ENCODE measurements around the gene NEU2. TPM values are rescaled to one million over a fixed set of nuclear protein-coding genes. Genes with fewer than 3 reads are reported as not detected.

The NEU2 gene
- total and polyA plus RNA-seq, 10 of the 15 experiments (the other 5 are each of a cell fraction or from before 2014, with no cell fraction given) = not detected

GRCh38 chr2:233044974-233045605, 12.6 kb downstream of the NEU2 start:
- Histone ChIP-seq H3K9me3 (replicated peaks; ENCODE audit: control insufficient read depth, insufficient read depth, low read length) (no peaks in the 10 kb centered on the region), H3K36me3 (ENCODE audit: control insufficient read depth in 2 of 2, insufficient read depth in 2 of 2, low read length in 1 of 2) (no peaks in the 10 kb centered on the region), H3K27ac (ENCODE audit: control insufficient read depth, insufficient read depth) (no peak overlapping the region), H3K4me2 (ENCODE audit: control insufficient read depth, insufficient read depth) (no peak overlapping the region), H3K79me2 (ENCODE audit: control insufficient read depth, insufficient read depth, low read length) (no peaks in the 10 kb centered on the region), H4K20me1 (ENCODE audit: control insufficient read depth, insufficient read depth) (no peaks in the 10 kb centered on the region; the same call in 1 of the 2 replicates), H3K9ac (ENCODE audit: control insufficient read depth, insufficient read depth, low read length) (no peak overlapping the region), H3K4me3 (no peak overlapping the region), H2AFZ (ENCODE audit: control insufficient read depth, low read depth, low read length) (no peak overlapping the region), H3K4me1 (ENCODE audit: control insufficient read depth, insufficient read depth, low read length) (no peaks in the 10 kb centered on the region), H3K27me3 (replicated peaks in 1 of 2; ENCODE audit: control insufficient read depth in 2 of 2, insufficient read depth in 2 of 2, low read length in 1 of 2) (peaks cover 0 to 2% of the 10 kb centered on the region in 2 experiments; a peak in 1 of 4 replicates)
- ChIA-PET SMC1A (ENCODE audit: uncharacterized antibody, unreplicated experiment) (interaction anchor here (1.3 to 1.8 kb wide), 2 partner anchors 9 to 158 kb away, joined by 3 to 6 read pairs; no protein-coding TSS in a partner anchor), POLR2A (no interaction called here), RAD21 (ENCODE audit: unreplicated experiment) (interaction anchor here (1.1 kb wide), 1 partner anchor 9 kb away, joined by 4 read pairs; no protein-coding TSS in a partner anchor), CTCF (interaction anchor here (1.0 to 4.0 kb wide), 2 partner anchors 9 to 11 kb away, joined by 3 to 23 read pairs; no protein-coding TSS in a partner anchor)
- intact Hi-C loops (cut with micrococcal nuclease; ENCODE audit: unreplicated experiment) = no loop called here
- in situ Hi-C loops (cut with MboI) = no loop called here
- ATAC-seq (no peak), FAIRE-seq (no peak), DNase-seq (ENCODE audit: low read depth, low spot score) (no peak)
- TF ChIP-seq ZNF24 (IDR thresholded peaks at IDR 0.05) (no peak), ZNF622 (IDR thresholded peaks at IDR 0.05) (no peak), KAT2A (conservative IDR thresholded peaks at IDR 0.05; ENCODE audit: control insufficient read depth, low read depth, low read length) (no peak)
- no TSS peak for BruUV-seq (replicated peaks)
- 40% methylated on average over 9 of the region's 9 CpGs for WGBS (ENCODE audit: insufficient coverage, insufficient replicate concordance, low lambda C conversion rate, missing lambda C conversion rate)

GRCh38 chr2:233047206-233047605, 14.7 kb downstream of the NEU2 start:
- 59% methylated on average over 3 of the region's 3 CpGs for WGBS (ENCODE audit: insufficient coverage, insufficient replicate concordance, low lambda C conversion rate, missing lambda C conversion rate)
- Histone ChIP-seq H3K27ac (ENCODE audit: control insufficient read depth, insufficient read depth) (no peak overlapping the region), H3K36me3 (ENCODE audit: control insufficient read depth in 2 of 2, insufficient read depth in 2 of 2, low read length in 1 of 2) (no peaks in the 10 kb centered on the region), H3K4me3 (no peak overlapping the region), H4K20me1 (ENCODE audit: control insufficient read depth, insufficient read depth) (no peaks in the 10 kb centered on the region; the same call in 1 of the 2 replicates), H3K4me1 (ENCODE audit: control insufficient read depth, insufficient read depth, low read length) (no peaks in the 10 kb centered on the region), H3K79me2 (ENCODE audit: control insufficient read depth, insufficient read depth, low read length) (no peaks in the 10 kb centered on the region), H3K9me3 (replicated peaks; ENCODE audit: control insufficient read depth, insufficient read depth, low read length) (no peaks in the 10 kb centered on the region), H3K27me3 (replicated peaks in 1 of 2; ENCODE audit: control insufficient read depth in 2 of 2, insufficient read depth in 2 of 2, low read length in 1 of 2) (0 out of 4 replicates have a peak, but pooled peaks cover 0 to 2% of the 10 kb centered on the region in 2 experiments), H3K4me2 (ENCODE audit: control insufficient read depth, insufficient read depth) (no peak overlapping the region), H2AFZ (ENCODE audit: control insufficient read depth, low read depth, low read length) (no peak overlapping the region), H3K9ac (ENCODE audit: control insufficient read depth, insufficient read depth, low read length) (no peak overlapping the region)
- in situ Hi-C loops (cut with MboI) (no loop called here), intact Hi-C loops (cut with micrococcal nuclease; ENCODE audit: unreplicated experiment) (no loop called here)
- RAD21 ChIA-PET (ENCODE audit: unreplicated experiment) = no interaction called here
- ATAC-seq (no peak), DNase-seq (ENCODE audit: low read depth, low spot score) (no peak), FAIRE-seq (no peak)
- no TSS peak for BruUV-seq (replicated peaks)
- POLR2A ChIA-PET = interaction anchor here (0.7 kb wide), 1 partner anchor 357 kb away, joined by 3 read pairs; no protein-coding TSS in a partner anchor
- CTCF ChIA-PET = interaction anchor here (0.6 to 1.5 kb wide), 2 partner anchors 18 to 175 kb away, joined by 4 to 5 read pairs; no protein-coding TSS in a partner anchor
- SMC1A ChIA-PET (ENCODE audit: uncharacterized antibody, unreplicated experiment) = interaction anchor here (1.2 kb wide), 1 partner anchor 13 kb away, joined by 3 read pairs; the partner anchor contains the start of gene INPP5D
- TF ChIP-seq SMC3 (IDR thresholded peaks at IDR 0.05; ENCODE audit: borderline replicate concordance, low read length) (no peak), YY1 (IDR thresholded peaks at IDR 0.05; ENCODE audit: low read depth, low read length) (no peak), STAT3 (IDR thresholded peaks at IDR 0.05; ENCODE audit: low read depth, low read length) (no peak), HDAC2 (IDR thresholded peaks at IDR 0.05) (no peak), IRF5 (IDR thresholded peaks at IDR 0.05; ENCODE audit: borderline replicate concordance) (no peak)
